ENCODE data around the gene CLTCL1. TPM values are rescaled to one million over a fixed set of nuclear protein-coding genes. Genes with fewer than 3 reads are reported as not detected.

CLTCL1 gene
- total and polyA plus RNA-seq, 9 of the 15 experiments (the other 6 are each of a cell fraction or from before 2014, with no cell fraction given), result 1.1 to 11.7 (median 5.0) TPM

- TF ChIP-seq MECOM (CRISPR knock-in tag; IDR thresholded peaks at IDR 0.05) (no peak), NFE2 (IDR thresholded peaks at IDR 0.05; ENCODE audit: low read depth) (no peak), FIP1L1 (IDR thresholded peaks at IDR 0.05; ENCODE audit: low read depth, low read length, poor library complexity, severe bottlenecking) (no peak), ZNF696 (CRISPR knock-in tag; conservative IDR thresholded peaks at IDR 0.05) (no peak), KAT7 (CRISPR knock-in tag; IDR thresholded peaks at IDR 0.05; ENCODE audit: borderline replicate concordance) (no peak), ZBTB26 (CRISPR knock-in tag; IDR thresholded peaks at IDR 0.05) (no peak), SOX6 (IDR thresholded peaks at IDR 0.05) (no peak), CHD1 (IDR thresholded peaks at IDR 0.05; ENCODE audit: low read length) (no peak), ZHX1 (conservative IDR thresholded peaks at IDR 0.05; ENCODE audit: low read length) (peak; percentile 69; the same call in 1 of the 2 replicates), BACH1 (tag; IDR thresholded peaks at IDR 0.05) (no peak), MAX (CRISPR knock-in tag; IDR thresholded peaks at IDR 0.05) (no peak), NR2F6 (CRISPR knock-in tag; IDR thresholded peaks at IDR 0.05) (no peak), ZNF347 (CRISPR knock-in tag; IDR thresholded peaks at IDR 0.05; ENCODE audit: low read depth) (no peak), SNRNP70 (optimal IDR thresholded peaks at IDR 0.05; ENCODE audit: low read depth, low read length) (no peak), NR2C2 (CRISPR knock-in tag; IDR thresholded peaks at IDR 0.05) (no peak), NR2C2 (tag; IDR thresholded peaks at IDR 0.05) (no peak), FOXA3 (CRISPR knock-in tag; conservative IDR thresholded peaks at IDR 0.05 in 1 of 2, IDR thresholded peaks at IDR 0.05 in 1 of 2) (no peak), ZBED1 (IDR thresholded peaks at IDR 0.05) (no peak), TOE1 (IDR thresholded peaks at IDR 0.05; ENCODE audit: borderline replicate concordance) (no peak), TOE1 (CRISPR knock-in tag; IDR thresholded peaks at IDR 0.05; ENCODE audit: borderline replicate concordance, low read depth) (no peak), SAFB2 (IDR thresholded peaks at IDR 0.05; ENCODE audit: borderline replicate concordance, low read depth, low read length, severe bottlenecking) (no peak), ZBTB33 (CRISPR knock-in tag; IDR thresholded peaks at IDR 0.05) (no peak), HDAC6 (IDR thresholded peaks at IDR 0.05; ENCODE audit: low read depth, low read length) (no peak), PHF8 (IDR thresholded peaks at IDR 0.05; ENCODE audit: borderline replicate concordance, low read length) (no peak)
Observed at GRCh38 chr22:19179497-19180048, 111.9 kb downstream of the CLTCL1 start (continued).
